Measurements from ENCODE around the gene CDH23. TPM values are rescaled to one million over a fixed set of nuclear protein-coding genes. Genes with fewer than 3 reads are reported as not detected.

The CDH23 gene
- total and polyA plus RNA-seq, 8 donors, result 3.4 to 64.6 (median 9.9) TPM

DNA sequence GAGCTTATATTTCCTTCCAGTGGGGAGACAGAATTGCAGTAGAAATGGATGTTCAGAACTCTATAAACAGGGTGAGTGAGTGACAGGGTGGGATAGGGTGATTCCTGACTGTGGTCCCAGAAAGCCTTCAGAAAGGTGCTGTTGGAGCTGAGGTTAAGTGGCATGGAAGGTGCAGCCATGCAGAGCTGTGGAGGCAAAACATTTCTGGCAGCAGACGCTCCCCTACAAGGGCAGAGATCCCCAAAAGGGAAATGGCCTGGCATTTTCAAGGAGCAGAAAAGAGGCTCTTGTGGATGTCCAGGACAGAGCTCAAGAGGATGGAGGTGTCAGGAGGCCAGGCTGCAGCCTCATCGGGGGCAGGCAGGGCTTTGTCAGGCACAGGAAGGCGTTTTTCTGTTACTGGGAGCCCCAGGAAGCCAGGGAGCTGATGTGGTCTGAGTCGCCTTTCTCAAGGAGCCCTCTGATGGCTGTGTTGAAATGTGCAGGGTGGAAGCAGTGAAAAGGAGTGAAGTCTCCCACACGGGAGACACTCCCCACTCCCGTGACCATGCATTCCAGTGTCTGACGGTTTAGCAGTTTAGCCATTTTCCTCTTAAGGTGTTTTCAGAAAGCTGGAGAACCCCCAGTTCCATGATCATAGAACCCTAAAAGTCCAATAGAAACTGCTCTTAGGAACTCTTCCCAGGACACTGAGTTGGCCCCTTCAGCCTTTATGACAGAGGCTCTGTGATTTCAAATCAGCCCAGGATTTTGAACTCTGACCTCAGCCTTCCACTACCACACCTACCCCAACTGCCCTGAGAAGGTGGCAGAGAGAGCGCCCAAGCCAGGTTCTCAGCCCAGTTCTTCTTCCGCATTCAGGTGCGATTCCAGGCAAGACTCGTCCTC lies 226.6 kb downstream of the CDH23 start:
- Histone ChIP-seq H3K36me3 (no peaks in the 10 kb centered on the region), H3K4me1 (no peaks in the 10 kb centered on the region), H3K9me3 (no peaks in the 10 kb centered on the region), H3K27ac (no peak overlapping the region), H3K27me3 (no peaks in the 10 kb centered on the region), H3K4me3 (no peak overlapping the region)
- intact Hi-C loops (cut with DNase I), result no loop called here
- 77 to 84% methylated on average over 11 of the region's 11 CpGs for WGBS, 2 donors
- ATAC-seq (peak in 3 of 4 donors; percentile 25 to 35 (median 29)), DNase-seq (no peak), FAIRE-seq (no peak)
- no peak for TF ChIP-seq CTCF (IDR thresholded peaks at IDR 0.05)

GRCh38 chr10:71623986-71624291 lies 227.2 kb downstream of the CDH23 start:
- 89 to 98% methylated on average over 9 of the region's 9 CpGs for WGBS, 2 donors
- TF ChIP-seq CTCF (IDR thresholded peaks at IDR 0.05), result no peak
- Histone ChIP-seq H3K36me3 (no peaks in the 10 kb centered on the region), H3K27ac (no peak overlapping the region), H3K4me1 (no peaks in the 10 kb centered on the region), H3K27me3 (no peaks in the 10 kb centered on the region), H3K9me3 (no peaks in the 10 kb centered on the region), H3K4me3 (no peak overlapping the region)
- no peak for ATAC-seq
- no peak for FAIRE-seq
- intact Hi-C loops (cut with DNase I), result no loop called here
- DNase-seq, result no peak

GRCh38 chr10:71625445-71626175 lies 228.9 kb downstream of the CDH23 start:
- no peaks in the 10 kb centered on the region for H3K9me3 ChIP-seq
- H3K27ac ChIP-seq, result no peak overlapping the region
- 78 to 79% methylated on average over 11 of the region's 11 CpGs for WGBS, 2 donors
- intact Hi-C loops (cut with DNase I), result no loop called here
- no peaks in the 10 kb centered on the region for H3K4me1 ChIP-seq
- DNase-seq (no peak), ATAC-seq (no peak), FAIRE-seq (no peak)
- H3K4me3 ChIP-seq, result no peak overlapping the region
- no peaks in the 10 kb centered on the region for H3K36me3 ChIP-seq
- no peaks in the 10 kb centered on the region for H3K27me3 ChIP-seq
- no peak for TF ChIP-seq CTCF (IDR thresholded peaks at IDR 0.05)

DNA sequence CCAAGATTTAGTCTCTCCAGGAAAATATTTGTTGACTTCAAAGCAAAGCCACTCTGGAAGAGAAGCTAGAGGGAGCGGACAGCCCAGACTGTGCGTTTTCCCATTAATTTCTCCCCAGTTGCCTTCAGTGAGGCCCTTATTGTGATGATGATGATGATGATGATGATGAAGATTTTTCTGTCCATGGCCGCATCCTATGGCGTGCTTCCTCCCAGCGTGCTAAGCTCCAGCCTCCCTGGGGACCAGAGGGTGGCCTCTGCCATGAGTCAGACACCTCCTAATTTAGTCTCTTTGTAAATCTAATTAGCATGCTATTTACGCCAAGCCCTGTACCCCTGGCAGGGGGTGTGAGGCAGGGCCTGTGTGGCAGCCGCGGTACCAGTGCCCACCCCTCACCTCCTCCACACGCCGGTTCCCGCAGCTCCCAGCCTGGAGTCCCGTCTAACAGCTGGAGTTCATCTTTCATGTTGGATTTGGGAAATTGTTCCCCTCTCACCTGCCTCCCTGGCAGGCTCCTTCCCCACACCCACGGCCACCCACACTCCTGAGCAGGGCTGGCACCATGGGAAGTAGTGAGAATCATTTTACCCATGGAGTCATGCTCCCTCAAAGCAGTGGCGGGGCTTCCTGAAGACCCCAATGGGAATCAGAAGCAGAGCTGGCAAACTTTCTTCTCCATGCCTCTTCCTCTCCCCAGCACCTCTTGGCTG lies 230.7 kb downstream of the CDH23 start:
- FAIRE-seq (no peak), DNase-seq (no peak), ATAC-seq (no peak)
- H3K27ac ChIP-seq, result no peak overlapping the region
- H3K9me3 ChIP-seq, result no peaks in the 10 kb centered on the region
- no peaks in the 10 kb centered on the region for H3K36me3 ChIP-seq
- H3K4me1 ChIP-seq, result no peaks in the 10 kb centered on the region
- H3K4me3 ChIP-seq, result no peak overlapping the region
- intact Hi-C loops (cut with DNase I), result no loop called here
- TF ChIP-seq CTCF (IDR thresholded peaks at IDR 0.05), result no peak
- no peaks in the 10 kb centered on the region for H3K27me3 ChIP-seq
- WGBS, 2 donors, result 57 to 73% methylated on average over 14 of the region's 14 CpGs
